Activated effector memory CD4-positive, alpha-beta T cell treated with Interleukin-2 at 50 U/mL for 16 hours (primary cell): ENCODE results near the gene MTG1.
"Not testable (repeated sequence)": the region's sequence is repeated elsewhere in the genome, so short reads cannot be mapped to it uniquely, and the experiment has no call there.

Experiments
- DNase-seq: peaks from one replicate; pipeline ENCODE4 v3.0.0-alpha.2; 2020

The MTG1 gene

DNA sequence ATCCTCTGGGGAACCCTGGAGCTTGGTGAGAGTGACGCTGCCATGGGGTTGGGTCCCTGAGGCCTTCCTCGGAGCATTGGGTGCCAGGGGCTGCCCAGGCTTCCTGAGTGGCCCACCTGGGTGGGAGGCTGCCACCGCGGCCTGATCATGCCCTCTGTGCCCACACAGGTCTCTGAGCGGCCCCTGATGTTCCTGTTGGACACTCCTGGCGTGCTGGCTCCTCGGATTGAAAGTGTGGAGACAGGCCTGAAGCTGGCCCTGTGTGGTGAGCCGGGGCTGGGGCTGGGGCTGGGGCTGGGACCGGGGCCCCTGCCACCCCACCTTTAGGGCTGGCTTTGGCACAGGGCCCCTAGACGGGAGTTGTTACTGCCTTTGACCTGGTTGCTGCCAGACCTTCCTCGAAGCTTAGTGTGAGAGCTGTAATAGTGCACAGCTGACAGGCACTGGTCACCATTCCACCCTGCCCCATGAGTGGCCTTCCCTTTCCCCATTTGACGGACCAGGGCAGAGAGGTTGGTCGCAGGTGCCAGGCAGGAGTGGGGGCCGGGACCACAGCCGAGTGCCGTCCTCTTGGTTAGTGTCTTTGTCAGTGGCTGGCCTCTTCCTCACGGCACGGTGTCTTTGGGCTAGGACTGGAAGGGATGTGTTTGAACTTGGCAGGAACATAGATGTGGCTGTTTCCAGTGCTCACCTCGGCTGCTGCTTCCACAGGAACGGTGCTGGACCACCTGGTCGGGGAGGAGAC lies 8.2 kb downstream of the MTG1 start:
- no peak for DNase-seq

DNA sequence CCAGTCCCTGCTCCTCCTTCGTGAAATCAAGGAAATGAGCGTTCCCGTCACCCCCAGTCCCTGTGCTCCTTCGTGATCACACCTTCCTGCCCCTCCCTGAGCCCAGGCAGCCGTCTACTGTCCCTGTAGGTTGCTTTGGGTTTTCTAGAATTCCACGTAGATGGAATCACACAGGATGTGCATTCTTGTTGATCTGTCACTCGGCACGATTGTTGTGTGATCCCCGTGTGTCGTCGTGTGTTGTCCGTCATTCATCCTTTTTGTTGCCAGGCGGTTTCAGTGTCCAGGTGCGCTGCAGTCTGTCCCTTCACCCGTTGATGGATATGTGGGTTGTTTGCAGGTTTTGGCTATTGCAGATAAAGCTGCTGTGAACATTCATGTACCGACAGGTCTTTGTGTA lies 9.4 kb downstream of the MTG1 start:
- DNase-seq = no peak

DNA sequence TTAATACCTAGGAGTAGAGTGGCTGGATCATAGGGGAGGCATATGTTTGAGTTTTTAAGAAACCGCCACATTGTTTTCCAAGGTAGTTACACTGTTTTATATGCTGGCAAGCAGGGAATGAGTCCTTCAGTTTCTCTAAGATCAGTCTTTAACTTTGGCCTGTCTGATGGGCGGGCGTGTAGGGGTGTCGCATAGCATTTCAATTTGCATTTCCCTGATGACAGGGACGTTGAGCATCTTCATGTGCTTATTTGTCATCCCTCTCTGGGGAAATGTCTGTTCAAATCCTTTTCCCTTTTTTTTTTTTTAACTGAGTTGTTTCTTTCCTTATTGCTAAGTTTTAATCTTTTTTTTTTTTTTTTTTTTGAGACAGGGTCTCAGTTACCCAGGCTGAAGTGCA lies 9.8 kb downstream of the MTG1 start:
- no peak for DNase-seq

DNA sequence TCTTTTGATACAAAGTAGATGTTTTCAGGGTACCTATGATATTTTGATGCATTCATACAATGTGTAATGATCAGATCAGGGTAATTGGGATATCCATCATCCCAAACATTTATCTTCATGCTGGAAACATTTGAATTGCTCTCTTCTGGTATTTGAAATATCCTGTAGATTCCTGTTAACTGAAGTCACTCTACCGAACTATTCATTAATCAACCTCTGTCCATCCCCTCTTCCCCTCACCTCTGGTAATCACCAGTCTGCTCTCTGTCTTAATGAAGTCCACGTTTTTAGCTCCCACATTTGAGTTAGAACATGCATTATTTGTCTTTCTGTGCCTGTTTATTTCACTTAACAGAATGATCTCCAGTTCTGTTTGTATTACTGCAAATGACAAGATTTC lies 11.3 kb downstream of the MTG1 start:
- DNase-seq = no peak

DNA sequence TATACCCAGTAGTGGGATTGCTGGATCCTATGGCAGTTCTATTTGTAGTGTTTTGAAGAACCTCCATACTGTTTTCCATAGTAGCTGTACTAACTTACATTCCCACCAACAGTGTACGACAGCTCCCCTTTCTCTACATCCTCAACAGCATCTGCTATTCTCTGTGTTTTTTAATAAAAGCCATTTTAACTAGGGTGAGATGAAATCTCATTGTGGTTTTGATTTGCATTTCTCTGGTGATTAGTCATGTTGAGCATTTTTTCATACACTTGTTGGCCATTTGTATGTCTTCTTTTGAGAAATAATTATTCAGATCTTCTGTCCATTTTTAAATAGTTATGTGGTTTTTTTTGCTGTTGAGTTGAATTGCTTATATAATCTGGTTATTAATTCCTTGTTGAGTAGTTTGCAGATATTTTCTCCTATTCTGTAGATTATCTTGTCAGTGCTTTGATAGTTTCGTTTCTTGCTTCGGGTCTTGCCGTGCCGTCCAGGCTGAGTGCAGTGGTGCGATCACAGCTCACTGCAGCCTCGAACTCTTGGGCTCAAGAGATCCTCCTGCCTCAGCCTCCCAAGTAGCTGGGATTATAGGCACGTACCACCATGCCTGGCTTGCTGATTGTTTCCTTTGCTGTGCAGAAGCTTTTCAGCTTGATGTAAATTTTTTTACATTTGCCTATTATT lies 12.0 kb downstream of the MTG1 start:
- DNase-seq = no peak

DNA sequence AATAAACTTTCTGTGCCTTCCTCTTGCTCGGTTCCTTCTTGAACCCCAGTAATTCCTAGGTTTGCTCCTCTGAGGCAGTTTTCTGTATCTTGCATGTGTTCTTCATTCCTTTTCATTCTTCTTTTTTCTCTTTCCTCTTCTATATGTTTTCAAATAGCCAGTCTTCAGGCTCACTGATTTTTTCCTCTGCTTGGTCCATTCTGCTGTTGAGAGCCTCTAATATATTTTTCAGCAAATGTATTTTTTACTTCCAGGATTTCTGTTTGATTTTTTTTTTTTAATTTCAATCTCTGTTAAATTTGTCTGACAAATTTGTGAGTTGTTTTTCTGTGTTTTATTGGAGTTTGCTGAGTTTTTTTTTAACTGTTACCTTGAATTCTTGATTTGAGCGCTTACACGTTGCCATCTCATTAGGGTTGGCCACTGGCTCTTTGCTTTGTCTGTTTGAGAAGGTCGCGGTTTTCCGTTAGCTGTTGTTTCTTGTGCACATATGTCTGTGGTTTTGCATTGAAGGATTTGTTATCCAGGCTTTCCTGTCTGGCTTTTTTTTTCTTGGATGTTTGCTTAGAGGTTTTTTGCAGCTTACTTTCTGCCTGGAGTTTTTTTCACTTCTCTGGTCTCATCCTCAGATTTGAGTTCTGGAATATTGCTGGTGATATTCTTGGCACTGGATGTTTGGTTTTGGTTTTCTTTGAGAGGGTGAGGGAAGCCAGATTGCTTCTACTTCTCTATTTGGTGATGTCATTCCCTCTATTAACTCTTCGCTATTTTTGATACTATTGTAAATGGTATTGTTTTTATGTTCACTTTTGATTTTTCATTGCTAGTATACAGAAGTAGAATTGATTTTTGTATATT lies 17.8 kb downstream of the MTG1 start:
- no peak for DNase-seq

DNA sequence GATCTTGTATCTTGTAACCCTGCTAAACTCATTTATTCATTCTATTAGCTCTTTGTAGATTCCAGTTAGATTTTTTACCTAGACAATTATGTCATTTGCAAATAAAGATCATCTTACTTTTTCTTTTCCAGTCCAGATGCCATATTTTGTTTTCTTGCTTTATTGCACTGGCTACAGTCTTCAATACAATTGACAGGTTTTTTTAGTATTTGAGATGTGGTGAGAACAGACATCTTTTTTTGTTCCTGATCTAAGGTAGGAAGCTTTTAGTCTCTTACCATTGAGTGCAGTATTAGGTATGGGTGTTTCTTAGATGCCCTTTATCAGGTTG lies 18.4 kb downstream of the MTG1 start:
- no peak for DNase-seq

DNA sequence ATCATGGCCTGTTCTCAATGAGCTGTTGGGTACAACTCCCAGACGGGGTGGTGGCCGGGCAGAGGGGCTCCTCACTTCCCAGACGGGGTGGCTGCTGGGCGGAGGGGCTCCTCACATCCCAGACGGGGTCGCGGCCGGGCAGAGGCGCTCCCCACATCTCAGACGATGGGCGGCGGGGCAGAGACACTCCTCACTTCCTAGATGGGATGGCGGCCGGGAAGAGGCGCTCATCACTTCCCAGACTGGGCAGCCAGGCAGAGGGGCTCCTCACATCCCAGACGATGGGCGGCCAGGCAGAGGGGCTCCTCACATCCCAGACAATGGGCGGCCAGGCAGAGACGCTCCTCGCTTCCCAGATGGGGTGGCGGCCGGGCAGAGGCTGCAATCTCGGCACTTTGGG lies 20.4 kb downstream of the MTG1 start:
- not testable (repeated sequence) for DNase-seq

DNA sequence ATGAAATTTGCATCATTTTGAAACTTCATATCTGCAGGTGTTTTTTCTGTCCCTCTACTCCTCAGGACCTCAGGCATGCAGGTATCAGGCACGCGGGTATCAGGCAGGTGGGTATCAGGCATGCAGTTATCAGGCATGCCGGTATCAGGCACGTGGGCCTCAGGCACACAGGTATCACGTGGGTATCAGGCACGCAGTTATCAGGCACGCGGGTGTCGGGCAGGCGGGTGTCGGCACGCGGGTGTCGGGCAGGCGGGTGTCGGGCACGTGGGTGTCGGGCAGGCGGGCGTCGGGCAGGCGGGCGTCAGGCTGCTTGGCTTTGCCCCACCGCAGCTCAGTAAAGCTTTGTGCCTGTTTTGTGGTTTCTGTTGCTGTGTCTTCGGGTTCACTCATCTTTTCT lies 21.8 kb downstream of the MTG1 start:
- no peak for DNase-seq

DNA sequence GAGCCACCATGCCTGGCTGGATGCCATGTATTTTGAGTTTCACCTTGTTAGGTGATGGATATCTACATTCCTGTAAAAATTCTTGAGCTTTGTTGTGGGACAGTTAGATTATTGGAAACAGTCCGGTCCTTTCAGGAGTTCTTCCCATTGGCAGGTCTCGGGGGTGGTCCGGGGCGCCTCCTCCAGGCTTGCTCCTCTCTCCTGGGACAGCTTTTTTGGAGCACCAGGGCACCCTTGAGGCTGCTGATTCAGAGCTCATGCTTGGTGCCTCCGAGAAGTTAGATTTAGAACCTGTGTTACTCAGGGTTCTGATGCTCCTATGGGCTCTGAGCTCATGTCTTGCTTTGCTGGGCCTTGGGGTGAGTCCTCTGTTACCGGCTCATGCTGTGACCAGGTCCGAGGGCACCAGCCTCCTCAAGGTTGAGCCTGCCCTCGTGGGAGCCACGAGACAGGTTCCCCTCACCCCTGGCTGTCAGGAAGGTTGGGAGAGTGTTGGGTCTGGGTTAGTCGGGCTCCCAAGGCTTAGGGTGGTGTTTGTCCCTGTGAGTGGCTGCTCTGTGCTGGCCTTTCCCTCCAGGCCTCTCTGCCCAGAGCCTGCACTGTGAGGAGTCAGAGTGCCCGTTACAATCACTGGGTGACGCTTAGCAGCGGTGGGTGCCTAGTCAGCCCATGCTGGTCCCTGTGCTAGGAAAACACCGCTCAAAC lies 24.5 kb downstream of the MTG1 start:
- no peak for DNase-seq

DNA sequence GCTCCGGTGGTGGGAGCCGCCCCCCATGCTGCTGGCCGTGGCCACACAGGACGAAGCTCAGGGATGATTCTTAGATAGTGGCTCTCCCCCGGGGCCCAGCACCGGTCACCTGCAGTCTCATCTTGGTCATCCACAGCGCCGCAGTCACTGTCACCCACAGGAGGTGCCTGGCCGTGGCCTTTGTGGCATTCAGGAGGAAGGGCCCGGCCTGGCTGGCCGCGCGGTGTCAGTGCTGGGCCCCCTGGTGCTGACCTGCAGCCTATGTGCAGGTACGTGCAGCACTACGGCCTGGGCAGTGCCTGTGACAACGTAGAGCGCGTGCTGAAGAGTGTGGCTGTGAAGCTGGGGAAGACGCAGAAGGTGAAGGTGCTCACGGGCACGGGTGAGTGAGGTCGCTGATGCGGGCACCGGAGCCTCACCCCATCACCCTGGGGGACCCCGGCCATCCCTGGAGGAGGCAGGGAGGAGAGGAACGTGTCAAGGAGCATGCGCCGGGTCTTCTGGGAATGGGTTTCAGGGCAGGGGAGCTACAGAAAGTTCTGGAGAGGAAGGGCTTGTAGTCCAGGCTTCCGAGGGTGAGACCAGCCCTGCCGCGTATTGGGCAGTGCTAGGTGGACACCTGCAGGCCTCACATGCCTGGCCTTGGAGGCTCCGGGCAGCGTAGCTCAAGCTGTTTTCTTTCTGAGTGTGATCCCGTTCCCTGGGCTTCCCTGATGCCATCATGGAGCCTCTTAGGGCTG lies 25.4 kb downstream of the MTG1 start:
- no peak for DNase-seq

DNA sequence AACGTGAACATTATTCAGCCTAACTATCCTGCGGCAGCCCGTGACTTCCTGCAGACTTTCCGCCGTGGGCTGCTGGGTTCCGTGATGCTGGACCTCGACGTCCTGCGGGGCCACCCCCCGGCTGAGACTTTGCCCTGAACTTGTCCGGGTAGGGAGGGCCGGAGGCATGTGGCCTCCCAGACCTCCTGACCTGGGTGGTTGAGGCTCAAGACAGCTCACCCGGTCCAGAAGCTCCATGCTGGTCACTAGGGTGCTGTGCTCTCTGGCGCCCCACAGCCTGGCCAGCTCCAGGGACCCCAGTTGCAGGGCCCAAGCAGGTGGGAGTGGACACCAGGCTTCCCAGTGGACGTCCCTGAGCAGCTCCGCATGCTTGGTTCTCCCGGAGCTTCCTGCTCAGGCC lies 26.1 kb downstream of the MTG1 start:
- no peak for DNase-seq

DNA sequence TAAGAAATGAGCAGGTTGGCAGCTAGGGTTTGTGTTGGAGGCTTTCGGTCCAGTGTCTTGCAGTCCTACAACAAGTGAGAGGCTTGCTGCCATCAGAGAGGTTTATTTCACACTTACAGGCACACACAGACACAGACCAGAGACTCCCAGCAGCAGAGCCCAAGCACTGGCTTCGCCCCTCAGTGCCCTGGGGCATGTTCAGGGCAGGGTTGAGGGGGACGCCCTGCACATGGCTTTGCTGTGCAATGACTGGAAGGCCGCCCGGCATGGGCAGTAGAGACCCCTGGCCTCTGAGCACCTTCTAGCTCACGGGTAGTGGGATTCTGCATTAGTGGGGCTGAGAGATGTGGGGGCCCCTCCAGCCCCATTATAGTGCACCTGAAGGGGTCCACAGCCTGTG lies 26.6 kb downstream of the MTG1 start:
- DNase-seq = no peak

DNA sequence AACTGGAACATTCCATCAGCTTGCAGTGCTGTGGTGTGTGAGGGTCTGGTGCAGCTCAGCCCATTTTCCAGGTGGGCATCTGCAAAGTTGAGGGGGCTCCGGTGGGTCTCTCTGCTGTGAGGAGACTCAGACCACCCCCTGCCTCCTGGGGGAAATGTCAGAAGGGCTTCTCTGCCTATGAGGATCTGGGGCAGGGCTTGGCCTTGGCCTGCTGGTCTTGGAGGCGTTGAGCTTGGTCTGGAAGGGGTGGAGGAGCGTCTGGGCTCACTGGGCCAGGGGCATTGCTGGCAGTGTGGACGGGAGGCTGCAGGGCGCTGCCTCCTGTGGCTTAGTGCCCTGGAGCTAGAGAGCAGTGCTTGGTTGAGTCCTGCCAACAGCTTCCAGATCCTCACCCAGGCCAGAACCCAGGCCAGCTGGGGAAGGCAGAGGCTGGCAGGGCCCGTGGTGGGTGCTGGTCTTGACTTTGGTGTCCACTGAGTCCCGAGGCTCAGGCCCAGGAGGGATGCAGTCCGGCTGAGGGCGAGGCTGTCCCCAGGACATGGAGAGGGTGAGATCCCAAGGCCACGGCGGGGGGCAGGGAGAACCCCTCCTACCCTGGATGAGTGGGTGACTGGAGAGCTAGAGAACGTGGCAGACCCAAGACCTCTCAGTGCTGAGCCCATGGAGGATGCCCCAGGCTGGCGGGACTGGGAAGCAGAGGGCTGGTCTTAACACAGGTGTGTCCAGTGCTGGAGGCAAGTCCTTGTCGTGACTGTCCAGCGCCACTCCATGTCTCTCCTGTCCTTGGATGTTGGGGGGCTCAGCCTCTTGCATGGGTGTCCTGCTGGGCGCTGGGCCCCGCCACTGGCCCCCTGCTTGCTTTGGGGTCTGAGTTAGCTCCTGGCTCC lies 27.6 kb downstream of the MTG1 start:
- DNase-seq = no peak

DNA sequence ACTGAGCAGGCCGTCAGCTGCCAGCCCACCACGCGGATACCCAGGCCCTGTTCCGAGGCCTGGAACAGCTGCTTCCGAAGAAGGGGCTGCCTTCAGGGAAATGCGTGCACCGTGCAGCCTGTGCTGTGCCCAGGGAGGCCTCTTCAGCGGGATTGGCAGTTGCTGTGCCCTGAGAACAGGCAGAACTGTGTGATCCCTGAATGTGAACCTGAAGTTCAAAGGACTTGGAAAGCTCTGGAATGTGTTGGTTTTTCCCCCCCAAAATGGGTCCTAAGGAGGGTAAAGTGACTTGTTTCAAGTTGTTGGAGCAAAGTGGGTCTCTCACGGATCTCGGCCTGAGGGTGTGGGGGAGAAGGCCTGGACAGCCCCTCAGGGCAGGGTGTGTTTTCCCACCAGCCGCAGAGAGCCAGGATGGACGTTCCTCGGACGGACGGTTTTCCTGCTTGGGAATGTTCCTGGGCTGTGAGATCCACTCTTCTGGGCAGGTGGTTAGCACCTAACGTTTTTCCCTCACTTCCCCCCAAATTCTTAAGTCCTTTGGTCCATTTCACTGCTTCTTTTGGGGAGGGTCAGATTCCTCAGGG lies 28.4 kb downstream of the MTG1 start:
- DNase-seq = no peak

DNA sequence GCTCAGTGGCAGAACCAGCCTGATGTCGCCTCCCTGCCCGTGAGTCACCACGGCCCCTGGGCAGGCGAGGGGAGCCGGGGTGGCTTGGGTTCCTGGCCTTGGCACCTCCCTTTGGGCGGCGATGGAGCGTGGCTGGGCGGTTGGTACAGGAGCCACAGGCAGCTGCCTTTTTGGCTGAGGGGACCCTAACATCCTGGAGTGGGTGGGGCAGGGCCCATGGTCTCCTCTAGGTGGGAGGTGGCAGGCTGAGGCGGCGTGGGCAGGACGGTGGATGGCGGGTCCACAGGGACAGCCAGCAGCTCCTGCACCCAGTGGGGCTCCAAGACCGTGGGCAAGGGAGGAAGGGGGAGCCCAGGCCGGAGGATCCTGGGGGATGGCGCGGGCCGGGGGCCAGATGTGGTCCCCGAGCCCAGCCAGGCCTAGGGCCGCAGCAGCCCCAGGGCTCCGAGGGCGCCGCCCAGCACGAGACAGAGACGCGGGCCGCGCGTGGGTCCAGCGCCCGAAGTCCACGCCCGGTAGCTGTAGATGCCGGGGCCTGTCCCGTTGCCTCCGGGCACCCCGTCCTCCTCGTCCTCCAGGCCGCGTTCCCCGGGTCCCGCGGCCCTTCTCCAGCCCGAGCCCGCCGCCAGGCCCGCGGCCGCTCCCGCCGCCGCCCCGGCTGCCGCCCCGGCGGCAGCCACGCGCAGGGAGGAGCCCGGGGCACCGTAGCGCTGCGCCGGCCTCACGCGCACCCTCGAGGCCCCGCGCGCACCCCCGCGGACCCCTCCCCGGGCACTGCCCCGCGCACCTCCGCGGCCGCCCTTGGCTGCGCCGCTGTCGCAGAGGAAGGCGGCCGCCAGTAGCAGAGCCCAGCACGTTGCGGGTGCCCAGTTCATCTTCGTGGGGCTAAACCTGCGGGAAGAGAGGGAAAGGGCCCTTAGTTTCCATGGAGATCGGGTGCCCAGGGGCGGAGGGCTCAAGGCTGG lies 29.1 kb downstream of the MTG1 start:
- DNase-seq = no peak

DNA sequence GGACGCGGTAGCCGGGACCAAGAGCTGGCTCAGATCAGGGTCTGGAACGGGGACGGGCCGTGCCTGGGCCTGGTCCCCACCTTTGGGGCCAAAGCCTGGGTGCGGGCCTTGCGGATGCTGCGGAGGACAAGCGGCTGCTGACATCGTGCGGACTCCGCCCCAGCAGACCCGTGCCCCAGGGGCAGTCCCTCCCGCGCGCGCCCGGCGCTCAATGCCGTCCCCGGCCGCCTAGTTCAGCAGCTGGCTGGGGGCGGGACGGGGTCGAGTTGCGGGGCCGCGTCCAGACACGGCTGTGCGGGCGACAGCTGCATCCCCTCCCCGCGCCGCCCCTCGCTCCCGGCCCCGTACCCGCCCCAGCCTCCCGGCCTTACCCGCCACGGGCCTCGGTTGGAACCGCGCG lies 30.1 kb downstream of the MTG1 start:
- DNase-seq = not testable (repeated sequence)

DNA sequence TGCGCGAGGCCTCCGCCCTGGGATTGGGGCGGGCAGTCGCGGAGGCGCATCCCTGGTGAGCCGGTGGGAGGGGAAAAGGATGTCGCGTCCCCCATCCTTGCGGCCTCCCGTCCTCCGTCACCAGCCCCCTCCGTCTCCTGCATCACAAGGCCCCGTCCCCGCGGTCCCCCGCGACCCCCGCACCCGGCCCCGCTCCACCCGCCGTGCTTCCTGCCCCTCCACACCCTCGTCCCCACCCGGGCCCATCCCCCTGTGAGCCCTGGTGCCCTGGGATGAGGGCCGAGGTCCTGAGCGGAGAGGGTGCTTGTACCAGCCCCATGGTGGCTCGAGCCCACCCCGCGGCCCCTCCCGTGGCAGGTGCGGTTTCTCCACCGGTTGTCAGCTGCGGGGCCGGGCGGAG lies 30.6 kb downstream of the MTG1 start, which contains the start of gene SPRN:
Gene SPRN, minus strand, starts transcription at position 25 of the 400 bp plus-strand sequence. CDS start 944 bp downstream, outside the sequence.
- DNase-seq = not testable (repeated sequence)

DNA sequence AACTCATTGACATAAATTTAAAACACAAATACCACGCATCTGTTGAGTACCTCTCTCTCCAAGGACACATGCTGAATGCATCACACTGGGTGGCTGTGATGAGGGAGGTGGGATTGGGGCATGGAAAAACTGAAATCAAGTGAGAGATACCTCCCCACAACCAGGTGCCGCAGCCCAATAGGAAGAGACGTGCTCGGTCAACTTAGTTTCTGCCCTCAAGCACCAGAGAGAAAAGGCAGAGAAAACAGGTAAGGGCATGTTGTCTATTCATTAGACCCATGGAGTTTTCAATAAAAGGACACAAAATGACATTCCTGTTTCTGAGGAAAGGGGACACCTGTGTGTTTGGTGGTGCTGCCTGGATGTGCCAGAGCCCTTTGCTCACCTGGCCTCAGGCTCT lies 35.6 kb downstream of the MTG1 start:
- not testable (repeated sequence) for DNase-seq
